Measurements from ENCODE around the gene FAM228B. TPM values are rescaled to one million over a fixed set of nuclear protein-coding genes. Genes with fewer than 3 reads are reported as not detected.
"Not testable (repeated sequence)": the region's sequence is repeated elsewhere in the genome, so short reads cannot be mapped to it uniquely, and the experiment has no call there.

FAM228B gene
- polyA plus RNA-seq, 3 donors = 3.1 to 27.1 (median 10.8) TPM

GRCh38 chr2:24095171-24095677, 28.0 kb upstream of the FAM228B start:
- WGBS, 3 donors = 60 to 86% (median 80%) methylated on average over 17 of the region's 17 CpGs
- H3K27ac ChIP-seq (ENCODE audit: low read depth, low read length) = not testable (repeated sequence)

- H3K27ac ChIP-seq (ENCODE audit: low read depth, low read length) = not testable (repeated sequence)
- 93 to 96% (median 94%) methylated on average over 2 of the region's 2 CpGs for WGBS, 3 donors
Measured at GRCh38 chr2:24100732-24101131, 22.5 kb upstream of the FAM228B start.

GRCh38 chr2:24101992-24102391, 21.3 kb upstream of the FAM228B start:
- 67 to 93% (median 69%) methylated on average over 2 of the region's 2 CpGs for WGBS, 3 donors
- H3K27ac ChIP-seq (ENCODE audit: low read depth, low read length) = no peak overlapping the region

GRCh38 chr2:24102677-24103076, 20.6 kb upstream of the FAM228B start:
- no peak overlapping the region for H3K27ac ChIP-seq (ENCODE audit: low read depth, low read length)
- WGBS, 3 donors = 75 to 88% (median 85%) methylated on average over 1 of the region's 1 CpG

- H3K27ac ChIP-seq (ENCODE audit: low read depth, low read length) = no peak overlapping the region
- 93 to 97% (median 95%) methylated on average over 8 of the region's 8 CpGs for WGBS, 3 donors
Measured at GRCh38 chr2:24104110-24104650, 19.1 kb upstream of the FAM228B start.

GRCh38 chr2:24104906-24105305, 18.4 kb upstream of the FAM228B start:
- 50 to 73% (median 70%) methylated on average over 4 of the region's 4 CpGs for WGBS, 3 donors

GRCh38 chr2:24105816-24106215, 17.5 kb upstream of the FAM228B start:
- WGBS, 3 donors = 27 to 49% (median 48%) methylated on average over 2 of the region's 2 CpGs

More at GRCh38 chr2:24104906-24105305, 18.4 kb upstream of the FAM228B start:
- H3K27ac ChIP-seq (ENCODE audit: low read depth, low read length) = no peak overlapping the region

GRCh38 chr2:24106786-24107185, 16.5 kb upstream of the FAM228B start:
- no peak overlapping the region for H3K27ac ChIP-seq (ENCODE audit: low read depth, low read length)

More at GRCh38 chr2:24105816-24106215, 17.5 kb upstream of the FAM228B start:
- no peak overlapping the region for H3K27ac ChIP-seq (ENCODE audit: low read depth, low read length)

GRCh38 chr2:24107336-24107735, 15.9 kb upstream of the FAM228B start:
- H3K27ac ChIP-seq (ENCODE audit: low read depth, low read length) = no peak overlapping the region
- 52 to 97% (median 57%) methylated on average over 1 of the region's 1 CpG for WGBS, 3 donors

- not testable (repeated sequence) for H3K27ac ChIP-seq (ENCODE audit: low read depth, low read length)
- whole genome bisulfite sequencing, 3 donors = 92 to 97% (median 94%) methylated on average over 1 of the region's 1 CpG
Measured at GRCh38 chr2:24109431-24109830, 13.8 kb upstream of the FAM228B start.

GRCh38 chr2:24110660-24111303, 12.5 kb upstream of the FAM228B start:
- H3K27ac ChIP-seq (ENCODE audit: low read depth, low read length) = no peak overlapping the region
- 82 to 92% (median 87%) methylated on average over 7 of the region's 7 CpGs for WGBS, 3 donors

- no peak overlapping the region for H3K27ac ChIP-seq (ENCODE audit: low read depth, low read length)
- WGBS, 3 donors = 50 to 71% (median 68%) methylated on average over 2 of the region's 2 CpGs
Measured at GRCh38 chr2:24111407-24111901, 11.8 kb upstream of the FAM228B start.

- WGBS, 3 donors = 31 to 46% (median 39%) methylated on average over 2 of the region's 2 CpGs
- H3K27ac ChIP-seq (ENCODE audit: low read depth, low read length) = no peak overlapping the region
Measured at GRCh38 chr2:24115057-24115456, 8.2 kb upstream of the FAM228B start.

GRCh38 chr2:24117902-24118301, 5.4 kb upstream of the FAM228B start:
- WGBS, 3 donors = 77 to 86% (median 85%) methylated on average over 1 of the region's 1 CpG
- no peak overlapping the region for H3K27ac ChIP-seq (ENCODE audit: low read depth, low read length)

GRCh38 chr2:24121066-24121465, 2.2 kb upstream of the FAM228B start:
- H3K27ac ChIP-seq (ENCODE audit: low read depth, low read length) = no peak overlapping the region
- WGBS, 3 donors = 65 to 78% (median 65%) methylated on average over 5 of the region's 5 CpGs

GRCh38 chr2:24121469-24121868, 1.8 kb upstream of the FAM228B start:
- no peak overlapping the region for H3K27ac ChIP-seq (ENCODE audit: low read depth, low read length)

GRCh38 chr2:24122366-24123194, 689 bp upstream of the FAM228B start:
- no peak overlapping the region for H3K27ac ChIP-seq (ENCODE audit: low read depth, low read length)
- WGBS, 3 donors = 6 to 10% (median 9%) methylated on average over 15 of the region's 15 CpGs

More at GRCh38 chr2:24121469-24121868, 1.8 kb upstream of the FAM228B start:
- whole genome bisulfite sequencing, 3 donors = 62 to 78% (median 69%) methylated on average over 4 of the region's 4 CpGs

- WGBS, 3 donors = 6 to 13% (median 12%) methylated on average over 9 of the region's 9 CpGs
Measured at GRCh38 chr2:24123922-24124580, 782 bp downstream of the FAM228B start.

More at GRCh38 chr2:24123922-24124580, 782 bp downstream of the FAM228B start:
- H3K27ac ChIP-seq (ENCODE audit: low read depth, low read length) = peak overlapping the region; percentile 44
